Activated CD4-positive, alpha-beta T cell treated with anti-CD3 and anti-CD28 coated beads, Interleukin-2, amount 10 ng/mL, durations not matched to agents 7 days and 5 days (primary cell): Measurements from ENCODE around the gene ATAT1. TPM values are rescaled to one million over a fixed set of nuclear protein-coding genes. Genes with fewer than 3 reads are reported as not detected.

Experiments
- CTCF ChIA-PET: fragments of 350-600 bp; sonication (Branson Sonifier 250); formaldehyde crosslinking; loops from one replicate; lab custom pipeline; 2021; ENCODE audit warnings: antibody characterized with exemption; lab: Charles Lee
- POLR2A ChIA-PET: fragments of 350-600 bp; sonication (Branson Sonifier 250); formaldehyde crosslinking; loops from one replicate; lab custom pipeline; 2021; ENCODE audit warnings: antibody characterized with exemption; lab: Charles Lee
- DNase-seq: peaks from one replicate; pipeline ENCODE4 v3.0.0-alpha.2; 2020
- H3K27ac Mint-ChIP-seq: one replicate; pipeline ENCODE4 v1.8.0; 2021; ENCODE audit warnings: mild to moderate bottlenecking, moderate library complexity, mixed read lengths
- H3K27me3 Mint-ChIP-seq: one replicate; pipeline ENCODE4 v1.8.0; 2021; ENCODE audit warnings: mixed read lengths
- H3K36me3 Mint-ChIP-seq: one replicate; pipeline ENCODE4 v1.8.0; 2021; ENCODE audit warnings: low read depth, mixed read lengths
- H3K4me1 Mint-ChIP-seq: one replicate; pipeline ENCODE4 v1.8.0; 2021; ENCODE audit warnings: mixed read lengths
- H3K4me3 Mint-ChIP-seq: one replicate; pipeline ENCODE4 v1.8.0; 2021; ENCODE audit warnings: mild to moderate bottlenecking, moderate library complexity, mixed read lengths
- H3K9me3 Mint-ChIP-seq: one replicate; pipeline ENCODE4 v1.8.0; 2021; ENCODE audit warnings: mixed read lengths
- total RNA-seq, 2 experiments: library from RNA; stranded (reverse); gene quantifications; one replicate each; pipeline ENCODE4 v1.2.3, GENCODE V29; 2021

The ATAT1 gene
- total RNA-seq, 2 experiments from 2014 or later = 8.3 to 9.7 TPM

DNA sequence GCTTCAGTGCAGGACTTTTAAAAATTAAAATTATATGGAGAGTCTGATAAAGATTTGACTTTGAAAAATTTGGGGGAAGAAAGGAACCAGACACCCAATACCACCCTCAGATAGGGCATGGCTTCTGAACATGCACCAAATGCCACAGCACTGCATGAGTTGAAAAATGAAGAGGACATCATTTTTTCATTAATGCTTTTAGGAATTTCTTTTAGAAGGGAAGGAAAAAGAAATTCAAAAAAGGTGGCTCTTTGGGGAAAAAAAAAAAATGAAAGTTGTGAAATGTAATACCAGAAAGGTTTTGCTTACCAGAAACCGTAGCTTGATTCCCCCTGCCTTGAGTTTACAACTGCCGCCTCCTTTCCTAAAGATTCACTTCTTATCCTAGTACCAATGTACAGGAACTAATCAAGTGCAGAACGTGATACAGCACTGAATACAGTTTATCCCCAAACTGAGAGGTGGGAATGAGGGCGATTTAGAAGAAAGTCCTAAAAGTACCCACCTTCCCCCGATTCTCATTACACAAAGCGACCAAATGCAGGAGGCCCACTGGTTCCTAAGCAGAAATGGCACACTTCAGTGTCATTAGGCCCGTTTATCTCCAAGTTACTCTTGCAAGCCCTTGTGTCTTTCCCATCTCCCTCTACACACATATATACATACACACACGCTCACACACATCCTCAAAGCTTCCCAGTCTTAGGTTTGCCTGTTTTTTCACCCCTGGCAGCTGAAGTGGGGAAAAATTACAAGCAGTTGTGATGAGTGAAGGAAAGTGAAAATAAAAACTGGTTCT, 12.4 kb upstream of the ATAT1 start:
- H3K27ac Mint-ChIP-seq = peak overlapping the region; percentile 100
- H3K36me3 Mint-ChIP-seq = peaks cover 67% of the 10 kb centered on the region
- POLR2A ChIA-PET = interaction anchor here (0.6 to 1.0 kb wide), 9 partner anchors 9 to 850 kb away, joined by 3 to 7 read pairs (median 4); partner anchors contain the start of genes ABCF1 and MDC1
- peaks cover 2% of the 10 kb centered on the region for H3K27me3 Mint-ChIP-seq
- DNase-seq = no peak
- no peaks in the 10 kb centered on the region for H3K9me3 Mint-ChIP-seq
- H3K4me1 Mint-ChIP-seq = peaks cover 62% of the 10 kb centered on the region
- CTCF ChIA-PET = interaction anchor here (0.6 to 3.3 kb wide), 20 partner anchors 8 to 1464 kb away, joined by 3 to 18 read pairs (median 5); no protein-coding TSS in a partner anchor
- H3K4me3 Mint-ChIP-seq = peak overlapping the region; percentile 98

DNA sequence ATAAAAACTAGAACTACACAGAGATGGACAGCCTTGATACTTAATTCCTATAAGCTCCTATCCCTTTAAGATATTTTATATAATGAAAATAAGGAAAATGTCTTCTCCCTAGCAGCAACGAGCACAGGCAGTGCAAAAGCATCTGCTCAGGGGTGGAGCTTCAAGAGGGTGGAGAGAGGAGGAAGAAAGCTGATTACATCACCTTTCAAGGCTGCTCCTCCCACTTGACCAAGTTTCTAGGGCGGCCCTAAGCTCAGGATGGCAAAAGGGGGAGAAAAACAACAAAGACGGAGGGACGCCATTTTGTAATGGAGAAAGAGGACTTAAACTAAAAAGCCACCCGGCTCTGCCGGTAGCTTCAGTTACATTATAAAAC, 11.8 kb upstream of the ATAT1 start:
- Mint-ChIP-seq H3K9me3 (no peaks in the 10 kb centered on the region), H3K27ac (peak overlapping the region; percentile 100), H3K36me3 (peaks cover 67% of the 10 kb centered on the region), H3K27me3 (peaks cover 2% of the 10 kb centered on the region), H3K4me1 (peaks cover 62% of the 10 kb centered on the region), H3K4me3 (peak overlapping the region; percentile 98)
- POLR2A ChIA-PET = interaction anchor here (0.6 to 1.0 kb wide), 8 partner anchors 43 to 1809 kb away, joined by 3 to 7 read pairs (median 4); partner anchors contain the start of genes ABCF1 and MDC1
- CTCF ChIA-PET = interaction anchor here (0.6 to 3.3 kb wide), 15 partner anchors 9 to 159 kb away, joined by 3 to 18 read pairs (median 4); no protein-coding TSS in a partner anchor
- DNase-seq = peak; percentile 96

DNA sequence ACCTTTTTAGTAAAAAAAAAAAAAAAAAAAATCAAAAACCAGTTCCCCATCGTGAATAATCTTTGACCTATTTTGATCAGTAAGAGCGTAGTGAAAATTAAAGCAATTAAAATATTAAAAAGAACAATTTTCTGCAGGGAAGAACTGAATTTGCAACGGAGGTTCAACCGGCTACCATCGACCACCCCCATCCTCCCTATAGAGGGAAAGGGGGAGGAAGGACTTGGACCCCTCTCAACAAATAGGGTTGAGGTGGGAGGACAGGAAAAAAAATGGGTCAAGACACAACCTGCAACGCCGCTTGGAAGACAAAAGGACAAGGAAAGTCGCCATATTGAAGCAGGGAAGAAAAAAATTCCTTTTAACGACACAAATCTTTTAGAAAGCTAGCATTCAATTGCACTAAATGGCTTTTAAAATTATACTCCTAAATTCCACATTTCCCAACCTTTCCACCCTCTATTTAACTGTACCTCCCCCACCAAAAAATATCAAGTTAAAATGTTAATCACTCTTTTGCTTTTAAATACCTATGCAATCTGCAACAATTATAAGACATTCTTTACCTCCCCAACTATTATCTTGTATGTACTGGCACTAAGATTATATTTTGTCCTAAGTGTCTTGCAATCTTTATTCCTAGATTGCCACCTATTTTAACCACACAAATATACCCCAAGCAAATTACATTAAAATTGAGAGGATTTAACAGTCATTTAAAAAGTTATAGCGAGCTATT, 11.3 kb upstream of the ATAT1 start:
- ChIA-PET POLR2A (interaction anchor here (0.6 to 1.0 kb wide), 9 partner anchors 44 to 1809 kb away, joined by 3 to 7 read pairs (median 4); partner anchors contain the start of genes ABCF1 and MDC1), CTCF (interaction anchor here (0.6 to 3.3 kb wide), 17 partner anchors 9 to 160 kb away, joined by 3 to 18 read pairs (median 4); partner anchors contain the start of gene MDC1)
- peaks cover 62% of the 10 kb centered on the region for H3K36me3 Mint-ChIP-seq
- DNase-seq = peak; percentile 44
- no peaks in the 10 kb centered on the region for H3K9me3 Mint-ChIP-seq
- peak overlapping the region; percentile 98 for H3K4me3 Mint-ChIP-seq
- peaks cover 2% of the 10 kb centered on the region for H3K27me3 Mint-ChIP-seq
- H3K27ac Mint-ChIP-seq = peak overlapping the region; percentile 100
- peaks cover 57% of the 10 kb centered on the region for H3K4me1 Mint-ChIP-seq

DNA sequence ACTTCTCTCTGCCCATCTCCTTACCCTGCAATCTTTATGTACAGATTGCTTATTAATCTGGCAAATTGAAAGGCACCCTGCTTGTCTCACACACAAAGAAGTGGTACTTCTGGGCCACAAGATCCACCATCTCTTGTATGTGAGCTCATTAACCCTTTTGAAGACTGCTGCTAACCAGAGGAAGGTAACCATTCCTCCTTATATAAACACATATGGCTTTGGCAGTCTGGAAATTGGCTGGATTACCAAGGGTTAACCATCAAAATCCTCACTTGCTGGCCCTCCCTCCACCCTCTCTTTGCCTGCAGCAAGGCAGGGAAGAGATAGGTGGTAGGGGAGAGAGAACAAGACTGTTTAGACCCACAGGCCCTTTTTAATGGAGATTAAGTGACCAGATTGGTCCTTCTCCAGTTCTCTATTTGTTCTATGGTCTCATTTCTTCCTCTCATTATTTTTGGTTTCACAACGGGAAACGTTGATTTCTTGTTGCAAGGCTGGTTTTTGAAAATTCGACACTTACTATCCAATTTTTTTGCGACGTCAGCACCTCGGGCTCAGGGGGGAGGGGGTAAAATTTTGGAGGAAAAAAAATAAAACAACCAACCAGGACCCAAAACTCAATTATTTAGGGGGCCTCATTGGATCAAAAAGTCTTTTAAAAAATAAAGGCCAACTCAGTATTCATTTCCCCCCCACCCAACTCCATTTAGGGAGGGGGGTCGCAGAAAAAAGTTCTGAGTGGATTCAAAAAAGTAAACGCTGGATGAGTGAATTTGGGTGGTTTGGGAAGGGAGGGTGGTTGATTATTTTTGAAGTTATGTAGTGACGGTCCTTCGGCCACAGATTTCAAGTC, 10.5 kb upstream of the ATAT1 start:
- H3K36me3 Mint-ChIP-seq = peaks cover 60% of the 10 kb centered on the region
- DNase-seq = peak; percentile 38
- H3K9me3 Mint-ChIP-seq = no peaks in the 10 kb centered on the region
- peak overlapping the region; percentile 100 for H3K27ac Mint-ChIP-seq
- H3K4me1 Mint-ChIP-seq = peaks cover 51% of the 10 kb centered on the region
- peak overlapping the region; percentile 98 for H3K4me3 Mint-ChIP-seq
- peaks cover 2% of the 10 kb centered on the region for H3K27me3 Mint-ChIP-seq
- ChIA-PET POLR2A (interaction anchor here (1.0 kb wide), 2 partner anchors 66 to 105 kb away, joined by 3 to 6 read pairs; no protein-coding TSS in a partner anchor), CTCF (interaction anchor here (0.6 to 2.0 kb wide), 8 partner anchors 10 to 134 kb away, joined by 3 to 9 read pairs (median 4); partner anchors contain the start of gene MDC1)

DNA sequence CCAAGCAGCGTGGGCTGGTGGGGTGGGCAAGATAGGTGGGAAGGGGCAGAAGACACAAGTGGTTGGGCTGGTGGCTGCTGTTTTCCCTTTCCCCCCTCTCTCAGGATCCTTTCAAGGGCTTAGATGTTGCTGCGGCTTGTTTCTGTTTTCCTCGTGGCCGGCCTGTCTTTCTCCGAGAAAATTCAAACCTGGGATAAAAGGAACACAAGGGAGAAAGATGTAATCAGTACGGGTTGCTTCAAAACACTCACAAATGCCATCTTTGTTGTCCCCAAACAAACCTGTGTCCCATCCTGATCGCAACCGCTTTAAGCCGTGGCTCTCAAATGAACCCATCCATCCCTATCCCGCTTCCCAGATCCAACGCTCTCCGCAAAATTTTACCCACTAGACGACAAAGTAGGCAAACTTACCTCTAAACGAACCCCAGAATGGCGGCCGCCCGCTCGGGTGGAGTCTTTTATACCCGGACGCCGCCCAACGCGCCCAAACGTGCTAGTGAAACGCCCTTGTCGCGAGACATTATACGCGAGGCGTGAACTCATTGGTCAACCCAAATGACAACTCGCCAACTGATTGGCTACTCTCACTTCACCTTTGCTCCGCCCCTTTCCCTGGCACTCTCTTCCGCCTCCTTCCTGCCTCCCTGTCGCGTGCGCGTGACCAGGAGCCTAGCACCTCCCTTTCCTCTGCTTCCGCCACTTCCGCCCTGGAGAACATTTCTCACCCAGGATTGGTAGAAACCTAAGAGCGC, 9.7 kb upstream of the ATAT1 start, which contains the start of gene PPP1R10:
TSS of gene PPP1R10 (minus strand) at position 433 of the 754 bp plus-strand sequence. CDS start 7,299 bp downstream, outside the sequence.
- peak; percentile 100 for DNase-seq
- CTCF ChIA-PET = interaction anchor here (1.0 to 1.4 kb wide), 3 partner anchors 20 to 62 kb away, joined by 3 to 7 read pairs (median 6); partner anchors contain the start of gene DHX16
- peaks cover 2% of the 10 kb centered on the region for H3K27me3 Mint-ChIP-seq

DNA sequence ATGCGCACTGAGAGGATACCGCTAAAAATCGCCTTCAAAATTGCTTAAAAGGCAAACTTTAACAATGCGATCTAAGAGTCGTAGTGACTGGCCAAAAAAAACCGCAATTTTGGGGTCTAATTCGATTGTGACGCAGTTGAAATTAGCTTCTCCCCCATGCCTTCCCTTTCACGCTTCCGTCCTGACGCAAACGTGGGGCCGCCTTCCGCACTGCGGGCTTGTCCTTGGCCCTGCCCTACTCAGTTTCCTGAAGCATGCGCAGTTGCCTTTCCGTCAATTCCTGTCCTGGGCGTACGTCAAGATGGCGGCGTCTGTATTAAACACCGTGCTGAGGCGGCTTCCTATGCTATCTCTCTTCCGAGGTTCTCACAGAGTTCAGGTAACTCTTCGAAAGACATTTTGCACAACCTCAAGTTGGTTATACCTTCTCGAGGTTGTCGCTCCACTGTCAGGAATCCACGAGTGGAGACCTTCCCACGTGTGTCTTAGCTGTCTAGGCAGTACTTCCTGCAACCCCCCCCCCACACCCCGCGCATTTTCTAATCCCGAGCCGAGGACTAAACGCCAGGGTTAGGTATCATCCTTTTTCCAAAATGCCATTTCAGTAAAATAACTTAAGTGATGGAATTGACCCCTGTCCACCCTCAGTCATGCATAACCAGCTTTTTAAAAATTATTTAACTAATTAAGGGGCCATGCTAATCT, 9.0 kb upstream of the ATAT1 start, which contains the start of gene MRPS18B:
TSS of gene MRPS18B (plus strand) at position 276 of the 705 bp plus-strand sequence. CDS start at position 302, 26 bp downstream.
- ChIA-PET CTCF (interaction anchor here (0.9 to 1.5 kb wide), 11 partner anchors 8 to 113 kb away, joined by 3 to 7 read pairs (median 4); partner anchors contain the start of genes ATAT1 and DHX16), POLR2A (interaction anchor here (0.7 to 1.0 kb wide), 2 partner anchors 52 to 541 kb away, joined by 3 to 10 read pairs; partner anchors contain the start of gene TCF19)
- H3K27ac Mint-ChIP-seq = peak within 1 kb of the TSS; percentile 100
- H3K27me3 Mint-ChIP-seq = peaks cover 2% of the 10 kb centered on the region
- H3K9me3 Mint-ChIP-seq = no peaks in the 10 kb centered on the region
- DNase-seq = peak; percentile 99
- H3K36me3 Mint-ChIP-seq = peaks cover 58% of the 10 kb centered on the region
- peaks cover 41% of the 10 kb centered on the region for H3K4me1 Mint-ChIP-seq
- peak within 1 kb of the TSS; percentile 98 for H3K4me3 Mint-ChIP-seq

More for the DNA sequence above, 9.7 kb upstream of the ATAT1 start, which contains the start of gene PPP1R10:
- POLR2A ChIA-PET = interaction anchor here (0.7 to 1.0 kb wide), 2 partner anchors 51 to 541 kb away, joined by 3 to 10 read pairs; partner anchors contain the start of gene TCF19
- peak within 1 kb of the TSS; percentile 100 for H3K27ac Mint-ChIP-seq
- no peaks in the 10 kb centered on the region for H3K9me3 Mint-ChIP-seq
- peak within 1 kb of the TSS; percentile 98 for H3K4me3 Mint-ChIP-seq
- H3K4me1 Mint-ChIP-seq = peaks cover 45% of the 10 kb centered on the region
- H3K36me3 Mint-ChIP-seq = peaks cover 58% of the 10 kb centered on the region

DNA sequence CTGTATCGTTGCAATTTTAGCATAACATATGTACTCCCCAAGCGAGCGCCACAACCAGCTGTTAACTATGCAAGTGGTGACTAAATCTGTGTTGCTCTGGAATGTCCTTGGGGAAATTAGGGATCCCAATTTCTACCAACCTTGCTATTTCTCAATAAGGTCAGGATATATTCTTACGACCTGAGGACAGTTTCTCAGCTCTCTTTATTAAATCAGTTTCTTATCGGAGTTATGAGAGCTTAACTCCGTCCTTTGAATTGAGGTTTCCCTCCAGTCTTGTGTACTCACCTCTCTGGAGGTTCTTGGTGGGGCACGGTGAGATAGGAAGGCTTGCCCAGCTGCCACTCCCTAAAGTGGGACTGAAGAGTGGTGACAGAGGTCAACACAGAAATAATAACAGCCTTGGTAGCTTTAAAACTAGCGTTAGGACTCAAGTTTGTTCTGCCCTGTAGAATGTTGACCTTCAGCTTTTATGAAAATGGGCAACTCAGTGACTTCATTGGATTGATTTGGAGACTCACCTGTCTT, 8.3 kb upstream of the ATAT1 start:
- H3K4me3 Mint-ChIP-seq = peak overlapping the region; percentile 98
- ChIA-PET POLR2A (no interaction called here), CTCF (interaction anchor here (0.9 to 1.5 kb wide), 10 partner anchors 8 to 113 kb away, joined by 3 to 7 read pairs (median 4); partner anchors contain the start of genes ATAT1 and DHX16)
- peak overlapping the region; percentile 100 for H3K27ac Mint-ChIP-seq
- peaks cover 35% of the 10 kb centered on the region for H3K4me1 Mint-ChIP-seq
- peaks cover 2% of the 10 kb centered on the region for H3K27me3 Mint-ChIP-seq
- peaks cover 58% of the 10 kb centered on the region for H3K36me3 Mint-ChIP-seq
- H3K9me3 Mint-ChIP-seq = no peaks in the 10 kb centered on the region
- no peak for DNase-seq

DNA sequence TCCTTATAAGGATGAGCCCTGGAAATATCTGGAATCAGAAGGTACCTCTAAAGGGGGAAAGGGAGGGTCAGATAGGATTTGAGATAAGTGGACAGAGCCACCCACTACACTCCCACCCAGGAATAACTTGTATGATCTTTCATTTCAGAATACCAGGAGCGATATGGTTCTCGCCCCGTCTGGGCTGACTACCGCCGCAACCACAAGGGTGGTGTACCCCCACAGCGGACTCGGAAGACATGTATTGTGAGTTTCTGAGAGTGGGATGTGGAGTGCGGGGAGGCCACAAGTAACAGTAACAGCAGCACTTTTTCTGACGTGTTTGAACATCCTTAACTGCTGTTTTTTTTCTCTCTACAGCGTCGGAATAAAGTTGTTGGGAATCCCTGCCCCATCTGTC, 7.1 kb upstream of the ATAT1 start:
- peak overlapping the region; percentile 98 for H3K4me3 Mint-ChIP-seq
- H3K9me3 Mint-ChIP-seq = no peaks in the 10 kb centered on the region
- no peak for DNase-seq
- ChIA-PET CTCF (no interaction called here), POLR2A (no interaction called here)
- H3K27me3 Mint-ChIP-seq = peaks cover 2% of the 10 kb centered on the region
- peaks cover 48% of the 10 kb centered on the region for H3K36me3 Mint-ChIP-seq
- peaks cover 23% of the 10 kb centered on the region for H3K4me1 Mint-ChIP-seq
- H3K27ac Mint-ChIP-seq = peak overlapping the region; percentile 100

DNA sequence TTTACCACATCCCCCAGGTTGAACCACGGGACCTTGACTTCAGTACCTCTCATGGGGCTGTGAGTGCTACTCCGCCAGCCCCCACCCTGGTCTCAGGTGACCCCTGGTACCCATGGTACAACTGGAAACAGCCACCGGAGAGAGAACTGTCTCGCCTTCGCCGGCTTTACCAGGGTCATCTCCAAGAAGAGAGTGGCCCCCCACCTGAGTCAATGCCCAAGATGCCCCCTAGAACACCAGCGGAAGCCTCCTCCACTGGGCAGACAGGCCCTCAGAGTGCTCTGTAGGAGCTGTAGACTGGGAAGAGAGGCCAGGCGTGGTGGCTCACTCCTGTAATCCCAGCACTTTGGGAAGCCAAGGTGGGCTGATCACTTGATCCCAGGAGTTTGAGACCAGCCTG, 1.2 kb upstream of the ATAT1 start:
- no peak overlapping the region for H3K27ac Mint-ChIP-seq
- H3K9me3 Mint-ChIP-seq = no peaks in the 10 kb centered on the region
- no peaks in the 10 kb centered on the region for H3K27me3 Mint-ChIP-seq
- ChIA-PET CTCF (interaction anchor here (0.7 to 1.0 kb wide), 2 partner anchors 7 to 10 kb away, joined by 3 read pairs; no protein-coding TSS in a partner anchor), POLR2A (no interaction called here)
- peaks cover 37% of the 10 kb centered on the region for H3K36me3 Mint-ChIP-seq
- H3K4me3 Mint-ChIP-seq = no peak overlapping the region
- H3K4me1 Mint-ChIP-seq = peaks cover 32% of the 10 kb centered on the region
- DNase-seq = no peak

DNA sequence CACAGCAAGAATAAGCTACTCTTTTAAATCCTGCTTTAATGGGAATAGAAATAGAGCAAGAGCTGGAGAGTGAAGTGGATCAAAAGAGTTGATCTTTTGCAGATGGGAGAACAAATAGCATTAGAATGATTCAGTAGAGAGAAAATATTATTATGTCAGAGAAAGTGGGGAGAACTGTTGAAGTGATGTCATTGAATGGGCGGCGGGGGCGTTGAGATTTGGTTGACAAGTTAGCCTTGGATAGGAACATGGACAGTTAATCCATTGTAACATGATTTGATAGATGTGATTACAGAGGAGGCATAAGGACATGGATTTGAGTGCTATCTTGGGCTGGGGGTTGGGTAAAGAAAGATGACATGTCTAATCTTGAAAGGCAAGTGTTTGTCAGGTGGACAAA, 9.2 kb downstream of the ATAT1 start:
- peaks cover 8% of the 10 kb centered on the region for H3K4me1 Mint-ChIP-seq
- CTCF ChIA-PET = interaction anchor here (0.6 to 3.0 kb wide), 2 partner anchors 8 to 87 kb away, joined by 4 to 7 read pairs; no protein-coding TSS in a partner anchor
- peaks cover 17% of the 10 kb centered on the region for H3K36me3 Mint-ChIP-seq
- DNase-seq = no peak
- POLR2A ChIA-PET = no interaction called here
- H3K9me3 Mint-ChIP-seq = no peaks in the 10 kb centered on the region
- no peak overlapping the region for H3K27ac Mint-ChIP-seq
- no peak overlapping the region for H3K4me3 Mint-ChIP-seq
- H3K27me3 Mint-ChIP-seq = no peaks in the 10 kb centered on the region
